HG03565 (cell line): Measurements from ENCODE around the gene TLX2.
A peak's percentile ranks its signal among the peaks of the same experiment; 100 is the strongest.

ENCODE experiments used
- ATAC-seq: cut with Tn5 transposase; IDR thresholded peaks from one replicate; pipeline ENCODE4 v1.9.1; 2021; ENCODE audit warnings: mild to moderate bottlenecking, moderate library complexity; ENCODE audit not compliant: unreplicated experiment

Gene TLX2

GRCh38 chr2:74511104-74511989 is 2.9 kb upstream of the TLX2 start:
- ATAC-seq, result no peak

GRCh38 chr2:74512744-74513604 is 1.3 kb upstream of the TLX2 start:
- ATAC-seq, result no peak

GRCh38 chr2:74513605-74514367 is 464 bp upstream of the TLX2 start:
- ATAC-seq, result no peak

- ATAC-seq, result no peak
Measured at GRCh38 chr2:74515271-74515980, 1.2 kb downstream of the TLX2 start.

GRCh38 chr2:74515981-74516633 is 1.9 kb downstream of the TLX2 start:
- ATAC-seq, result no peak

- no peak for ATAC-seq
Measured at GRCh38 chr2:74516650-74517049, 2.4 kb downstream of the TLX2 start.

GRCh38 chr2:74522516-74522915 is 8.3 kb downstream of the TLX2 start:
- ATAC-seq, result no peak

- no peak for ATAC-seq
Measured at GRCh38 chr2:74524005-74524404, 9.8 kb downstream of the TLX2 start.

- no peak for ATAC-seq
Measured at GRCh38 chr2:74524955-74525716, 10.9 kb downstream of the TLX2 start.

- ATAC-seq, result peak; percentile 22
Measured at GRCh38 chr2:74525717-74526648, 11.7 kb downstream of the TLX2 start, which contains the start of gene DQX1. Gene DQX1 (minus strand): TSS chr2:74526231. CDS start chr2:74525729, 502 bp downstream.

GRCh38 chr2:74526649-74527230 is 12.5 kb downstream of the TLX2 start:
- no peak for ATAC-seq

- no peak for ATAC-seq
Measured at GRCh38 chr2:74527741-74528140, 13.5 kb downstream of the TLX2 start.

- peak; percentile 6 for ATAC-seq
Measured at GRCh38 chr2:74528600-74529356, 14.5 kb downstream of the TLX2 start.

- peak; percentile 64 for ATAC-seq
Measured at GRCh38 chr2:74529357-74530238, 15.3 kb downstream of the TLX2 start, which contains the start of the genes AUP1 and HTRA2. Gene AUP1 (minus strand): TSS chr2:74529706. CDS start chr2:74529629, 77 bp downstream. Gene HTRA2 (plus strand): TSS chr2:74529933. CDS start chr2:74530007, 74 bp downstream.
